T-helper 1 cell treated with Interleukin-12 subunit alpha and Interleukin-12 subunit beta and Interleukin-4 antibody, amounts not matched to agents 30 ng/mL and 1 ng/mL, for 36 hours (primary cell): ENCODE data around the gene USF1. TPM values are rescaled to one million over a fixed set of nuclear protein-coding genes. Genes with fewer than 3 reads are reported as not detected.
"Not testable (repeated sequence)": the region's sequence is repeated elsewhere in the genome, so short reads cannot be mapped to it uniquely, and the experiment has no call there.

ENCODE experiments used
- intact Hi-C: fragments of 100-400 bp; cut with micrococcal nuclease; formaldehyde crosslinking; loops from one replicate; pipeline ENCODE4 v1.15.1; 2024
- total RNA-seq: library from RNA; stranded (reverse); gene quantifications from 2 replicates; pipeline ENCODE4 v1.2.3, GENCODE V29; 2022

Gene USF1
- total RNA-seq, 1 donor from 2014 or later, result 86.9 TPM

GRCh38 chr1:161048949-161049722 is 3.4 kb upstream of the USF1 start:
- intact Hi-C loops, result loop anchor here (5.0 to 10.0 kb wide), 4 partner anchors 178 to 787 kb away; partner anchors contain the start of genes COPA, DCAF8, MPZ and NCSTN

DNA sequence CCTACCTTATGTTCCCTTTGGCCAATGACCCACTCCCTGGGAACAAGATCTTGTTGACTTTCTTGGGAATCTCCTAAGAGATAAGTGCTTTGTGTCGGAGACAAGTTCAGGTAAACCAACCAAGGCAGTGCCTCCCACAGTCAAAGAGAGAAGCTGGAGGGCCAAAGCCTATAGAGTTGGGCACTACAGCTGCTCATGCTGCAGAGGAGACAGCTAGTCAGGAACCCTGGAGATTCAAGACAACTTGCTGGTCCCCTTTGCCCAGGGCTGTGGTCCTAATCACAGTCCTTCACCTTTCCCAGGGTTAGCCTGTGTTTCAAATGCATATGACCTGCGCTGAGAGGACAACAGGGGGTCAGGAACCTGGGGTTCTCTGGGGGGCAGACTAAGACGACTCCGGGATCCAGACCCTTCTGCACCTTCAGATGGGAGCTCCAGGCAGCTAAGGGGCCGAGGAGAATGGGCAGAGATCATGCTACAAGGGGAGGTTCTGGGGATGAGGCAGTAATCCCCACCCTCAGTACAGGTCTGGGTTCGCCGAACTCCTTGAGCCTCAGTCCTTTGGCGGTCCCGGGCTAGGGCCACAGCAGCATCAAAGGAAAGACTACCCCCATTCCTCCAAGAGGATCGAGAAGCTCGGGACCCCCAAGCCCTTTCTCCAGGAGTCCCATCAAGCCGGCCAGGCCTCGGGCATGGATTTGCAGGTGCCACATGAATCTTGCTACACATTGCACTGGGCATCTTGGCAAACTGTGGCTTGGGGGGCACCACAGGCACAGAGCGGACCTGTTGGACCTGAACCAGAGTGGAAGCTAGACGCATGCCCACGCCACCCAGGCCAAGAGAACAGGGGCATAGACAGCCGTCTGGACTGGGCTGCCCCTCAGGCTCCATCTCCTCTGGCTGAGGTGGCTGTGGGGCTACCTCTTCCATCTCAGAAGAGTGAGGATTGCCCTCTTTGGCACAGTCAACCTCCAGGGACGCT is 2.0 kb upstream of the USF1 start:
- intact Hi-C loops, result loop anchor here (2.0 to 10.0 kb wide), 5 partner anchors 180 to 785 kb away; partner anchors contain the start of genes COPA, DCAF8, MPZ and NCSTN

- intact Hi-C loops, result loop anchor here (1.0 to 10.0 kb wide), 8 partner anchors 8 to 784 kb away; partner anchors contain the start of genes COPA, DCAF8, DEDD and MPZ
Measured at GRCh38 chr1:161046605-161047228, 940 bp upstream of the USF1 start.

GRCh38 chr1:161044908-161045735 is 655 bp downstream of the USF1 start:
- intact Hi-C loops, result loop anchor here (1.0 to 10.0 kb wide), 11 partner anchors 23 to 783 kb away; partner anchors contain the start of genes COPA, DCAF8, F11R and MPZ

DNA sequence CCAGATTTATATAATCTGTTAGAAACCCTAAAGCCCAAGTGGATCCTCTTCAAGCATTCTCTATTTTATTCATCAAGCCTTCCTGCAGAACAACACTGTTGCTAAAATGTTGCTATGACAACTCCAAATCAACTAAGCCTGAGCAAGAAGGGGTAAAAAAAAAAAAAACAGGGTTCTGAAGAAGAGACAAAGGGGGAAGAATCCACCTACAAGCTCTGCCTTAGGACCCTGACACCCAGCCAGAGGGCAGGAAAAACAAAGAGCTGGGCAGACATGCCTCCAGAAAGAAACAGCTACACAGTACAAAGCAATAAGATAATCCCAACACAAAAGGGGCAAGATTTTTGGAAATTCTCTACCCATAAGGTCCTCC is 1.3 kb downstream of the USF1 start:
- intact Hi-C loops, result loop anchor here (2.0 to 10.0 kb wide), 3 partner anchors 54 to 700 kb away; partner anchors contain the start of genes COPA, MPZ and NCSTN

DNA sequence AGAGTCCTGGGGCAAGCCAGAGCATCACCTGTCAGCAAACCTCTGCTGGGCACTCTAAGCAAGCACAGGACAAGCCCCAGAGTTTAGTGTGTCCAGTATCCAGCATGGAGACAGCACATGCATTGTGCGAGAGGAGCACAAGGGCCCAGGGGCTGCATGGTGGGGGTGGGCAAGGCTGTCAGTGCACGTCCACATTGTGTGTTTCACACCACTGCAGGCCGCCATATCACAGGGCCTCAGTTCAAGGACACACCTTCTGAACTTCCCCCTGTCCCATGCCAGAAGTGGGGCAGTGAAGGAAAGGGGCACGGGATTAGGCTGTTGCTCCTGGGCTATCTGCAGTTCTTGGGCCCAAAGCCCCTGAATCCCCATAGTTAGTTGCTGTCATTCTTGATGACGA is 6.2 kb downstream of the USF1 start:
- intact Hi-C loops, result no loop called here

GRCh38 chr1:161039154-161039545 is 6.6 kb downstream of the USF1 start:
- intact Hi-C loops, result no loop called here

DNA sequence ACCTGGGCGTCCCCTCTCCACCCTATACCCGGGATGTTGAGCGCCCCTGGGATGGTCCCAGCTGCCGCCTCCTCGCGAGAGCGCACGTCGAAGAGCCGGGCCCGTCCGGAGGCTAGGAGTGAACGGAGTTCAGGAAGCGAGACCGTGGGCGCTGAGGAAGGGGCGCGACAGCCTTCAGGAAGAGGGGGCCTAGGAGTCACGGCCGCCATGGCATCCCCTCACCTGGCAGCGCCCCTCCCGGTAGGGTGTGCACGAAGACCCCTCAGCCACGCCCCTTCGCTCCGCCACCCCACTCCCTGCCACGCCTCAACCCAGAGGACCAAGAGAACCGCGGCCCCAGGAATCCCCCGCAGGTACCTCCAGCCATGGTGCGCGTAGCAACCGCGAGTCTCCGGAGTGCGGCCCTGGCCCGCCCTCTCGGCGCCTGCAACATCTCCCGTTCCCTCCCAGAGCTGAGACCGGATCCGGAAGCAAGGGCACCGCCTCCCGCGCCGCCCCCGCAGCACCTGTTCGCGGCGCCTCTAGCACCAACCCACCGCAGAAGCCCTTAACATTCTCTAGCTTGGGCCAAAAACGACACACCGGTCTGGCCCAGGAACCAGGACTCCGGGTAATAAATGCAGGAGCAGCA is 7.1 kb downstream of the USF1 start, which contains the start of gene TSTD1:
Gene TSTD1 (minus strand): TSS at position 442 of the 631 bp plus-strand sequence. CDS start 75 bp downstream, at position 367.
- intact Hi-C loops, result loop anchor here (1.0 kb wide), 1 partner anchor 8 kb away; no protein-coding TSS in a partner anchor

DNA sequence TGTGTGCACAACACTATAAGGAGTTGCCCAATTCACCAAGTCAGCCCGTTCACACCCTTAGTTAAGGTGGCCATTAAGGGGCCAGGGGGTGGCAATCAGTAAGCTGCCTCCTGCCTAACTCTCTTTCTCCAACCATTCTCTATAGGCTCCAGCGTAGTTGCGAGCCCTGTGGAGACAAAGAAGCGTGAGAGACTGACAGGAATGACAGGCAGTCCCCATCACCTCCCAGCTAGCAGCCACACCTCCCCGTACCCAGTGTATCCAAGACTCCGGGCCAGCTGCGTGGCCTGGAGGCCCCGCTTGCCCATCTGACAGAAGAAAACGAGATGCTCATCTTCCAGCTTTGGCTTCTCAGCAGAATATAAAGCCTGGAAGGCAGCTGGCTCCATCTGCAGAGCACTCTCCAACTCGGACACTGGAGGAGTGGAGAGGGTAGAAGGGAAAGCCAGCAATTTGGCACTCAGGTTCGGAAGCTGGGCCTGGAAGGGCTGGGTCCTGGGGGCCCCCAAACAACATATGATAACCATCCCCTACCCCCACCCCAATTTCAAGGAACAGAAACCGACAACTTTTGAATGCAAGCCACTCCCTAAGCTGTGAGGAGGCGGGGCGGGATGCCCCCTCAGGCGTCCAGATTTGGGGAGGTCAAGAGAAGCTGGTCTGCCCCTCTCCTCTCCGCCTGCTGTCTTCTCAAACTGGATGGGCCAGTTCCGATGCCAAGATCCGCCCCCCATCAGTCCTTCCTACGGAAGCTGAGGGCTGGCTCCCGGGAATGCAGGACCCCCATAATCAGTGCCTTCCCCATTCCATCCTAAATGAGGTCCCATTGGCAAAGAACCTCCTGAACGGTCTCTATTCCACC is 7.9 kb downstream of the USF1 start:
- intact Hi-C loops, result loop anchor here (1.0 kb wide), 1 partner anchor 8 kb away; no protein-coding TSS in a partner anchor

DNA sequence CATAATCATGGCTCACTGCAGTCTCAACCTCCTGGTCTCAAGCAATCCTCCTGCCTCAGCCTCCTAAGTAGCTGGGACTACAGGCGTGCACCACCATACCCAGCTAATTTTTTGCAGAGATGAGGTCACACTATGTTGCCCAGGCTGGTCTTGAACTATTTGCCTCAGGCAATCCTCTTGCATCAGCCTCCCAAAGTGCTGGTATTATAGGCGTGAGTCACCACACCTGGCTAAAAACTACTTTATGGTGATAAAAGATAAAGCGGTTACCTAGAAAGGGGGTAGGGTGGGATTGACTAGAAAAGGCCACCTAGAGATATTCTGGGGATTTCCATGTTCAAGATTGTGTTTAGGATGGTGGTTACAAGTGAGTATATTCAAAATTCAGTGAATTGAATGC is 12.0 kb downstream of the USF1 start:
- intact Hi-C loops, result no loop called here

DNA sequence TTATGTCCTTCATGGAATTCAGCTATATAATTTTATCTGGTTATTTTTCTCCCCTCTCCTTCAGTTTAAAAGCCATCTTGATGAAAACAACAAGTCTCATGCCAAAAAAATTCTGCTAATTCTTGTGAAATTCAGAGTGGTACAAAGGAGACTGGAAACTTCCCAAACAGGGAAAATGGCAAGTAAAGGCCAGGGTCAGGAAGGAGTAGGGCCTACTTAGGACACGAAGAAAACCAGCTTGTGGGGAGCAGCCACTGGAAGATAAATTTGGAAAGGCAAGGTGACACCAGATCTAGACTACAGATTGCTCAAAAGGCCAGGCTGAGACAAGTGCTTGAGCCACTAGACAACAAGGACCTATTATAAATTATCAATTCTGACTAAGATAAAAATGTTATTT is 13.4 kb downstream of the USF1 start:
- intact Hi-C loops, result no loop called here

DNA sequence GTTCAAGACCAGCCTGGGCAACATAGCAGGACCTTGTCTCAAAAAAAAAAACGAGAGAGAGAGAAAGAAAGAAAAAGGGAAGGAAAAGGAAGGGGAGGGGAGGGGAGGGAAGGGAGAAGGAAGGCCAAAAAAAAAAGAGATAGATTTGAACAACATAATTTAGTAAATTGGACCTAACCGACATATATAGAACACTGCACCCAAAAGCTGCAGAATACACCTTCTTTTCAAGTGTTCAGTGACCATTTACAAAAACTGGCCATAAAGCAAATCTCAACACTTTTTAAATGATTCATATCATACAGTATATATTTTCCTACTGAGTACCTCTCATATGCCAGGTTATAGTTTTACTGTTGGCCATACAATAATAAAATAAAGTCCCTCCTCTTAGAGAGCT is 13.9 kb downstream of the USF1 start:
- intact Hi-C loops, result no loop called here

DNA sequence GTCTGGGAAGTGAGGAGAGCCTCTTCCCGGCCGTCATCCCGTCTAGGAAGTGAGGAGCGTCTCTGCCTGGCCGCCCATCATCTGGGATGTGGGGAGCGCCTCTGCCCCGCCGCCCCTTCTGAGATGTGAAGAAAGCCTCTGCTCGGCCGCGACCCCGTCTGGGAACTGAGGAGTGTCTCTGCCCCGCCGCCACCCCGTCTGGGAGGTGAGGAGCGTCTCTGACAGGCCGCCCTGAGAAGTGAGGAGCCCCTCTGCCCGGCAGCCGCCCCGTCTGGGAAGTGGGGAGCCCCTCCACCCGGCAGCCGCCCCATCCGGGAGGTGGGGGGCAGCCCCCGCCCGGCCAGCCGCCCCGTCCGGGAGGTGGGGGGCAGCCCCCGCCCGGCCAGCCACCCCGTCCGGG is 16.3 kb downstream of the USF1 start:
- intact Hi-C loops, result not testable (repeated sequence)

DNA sequence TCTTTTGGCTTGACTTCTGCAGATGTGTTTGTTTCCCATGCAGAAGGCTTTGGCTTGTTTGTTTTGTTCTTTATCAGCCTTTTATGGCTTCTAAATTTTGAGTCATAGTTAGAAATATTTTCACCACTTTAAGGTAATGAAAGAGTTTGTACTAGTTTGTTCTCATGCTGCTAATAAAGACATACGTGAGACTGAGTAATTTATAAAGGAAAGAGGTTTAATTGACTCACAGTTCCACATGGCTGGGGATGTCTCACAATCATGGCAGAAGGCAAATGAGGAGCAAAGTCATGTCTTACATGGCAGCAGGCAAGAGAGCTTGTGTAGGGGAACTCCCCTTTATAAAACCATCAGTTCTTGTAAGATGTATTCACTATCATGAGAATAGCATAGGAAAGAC is 18.8 kb downstream of the USF1 start:
- intact Hi-C loops, result not testable (repeated sequence)

- intact Hi-C loops, result not testable (repeated sequence)
Measured at GRCh38 chr1:161022432-161022831, 23.3 kb downstream of the USF1 start.

- intact Hi-C loops, result loop anchor here (1.0 to 2.0 kb wide), 5 partner anchors 9 to 46 kb away; partner anchors contain the start of gene USF1
Measured at GRCh38 chr1:161021970-161022353, 23.8 kb downstream of the USF1 start.

GRCh38 chr1:161021165-161021969 is 24.4 kb downstream of the USF1 start:
- intact Hi-C loops, result loop anchor here (1.0 to 2.0 kb wide), 5 partner anchors 8 to 47 kb away; partner anchors contain the start of gene USF1
